IMR-90 (cell line): Measurements from ENCODE around the gene ZNF316. TPM values are rescaled to one million over a fixed set of nuclear protein-coding genes. Genes with fewer than 3 reads are reported as not detected.

Experiments used
- ATAC-seq: fragments of 200-7000 bp; cut with Tn5 transposase; 2 replicates; pipeline ENCODE4 v1.9.1; 2020; ENCODE audit warnings: low read depth, mild to moderate bottlenecking, moderate library complexity
- BruUV-seq: library from RNA; stranded (reverse); fragments of 400-500 nt; replicated peaks from 2 replicates; lab custom pipeline; 2021; lab: Mats Ljungman, UMichigan
- CTCF ChIA-PET: fragments of 300-600 bp; formaldehyde crosslinking; extraction: SDS; loops from one replicate; lab custom pipeline; 2021; ENCODE audit warnings: antibody characterized with exemption; lab: Yijun Ruan, JAX
- POLR2A ChIA-PET: fragments of 300-600 bp; sonication (Branson Sonifier 250); formaldehyde crosslinking; loops from one replicate; lab custom pipeline; 2022; ENCODE audit warnings: antibody characterized with exemption; ENCODE audit not compliant: unreplicated experiment; lab: Charles Lee
- DNase-seq: peaks from one replicate; pipeline ENCODE4 v3.0.0; 2013
- H2AFZ ChIP-seq: replicated peaks from 2 replicates; pipeline ENCODE3; 2013; ENCODE audit warnings: low read length, mild to moderate bottlenecking; ENCODE audit not compliant: poor library complexity
- H2AK5ac ChIP-seq: 2 replicates; pipeline ENCODE4 v1.6.1; 2013; ENCODE audit warnings: low read depth, low read length, inconsistent platforms
- H2AK9ac ChIP-seq: replicated peaks from 2 replicates; pipeline ENCODE3; 2013; ENCODE audit warnings: mild to moderate bottlenecking, low read depth, low read length, moderate library complexity; ENCODE audit not compliant: poor library complexity
- H2BK120ac ChIP-seq: 2 replicates; pipeline ENCODE4 v1.6.1; 2013; ENCODE audit warnings: low read depth, low read length, inconsistent platforms
- H2BK15ac ChIP-seq: 3 replicates; pipeline ENCODE4 v1.6.1; 2013; ENCODE audit warnings: low read depth, low read length, inconsistent platforms
- H2BK20ac ChIP-seq: 2 replicates; pipeline ENCODE4 v1.6.1; 2013; ENCODE audit warnings: low read depth, mild to moderate bottlenecking, inconsistent platforms, low read length, moderate library complexity
- H2BK5ac ChIP-seq: 2 replicates; pipeline ENCODE4 v1.6.1; 2013; ENCODE audit warnings: mild to moderate bottlenecking, low read depth, low read length, inconsistent platforms; ENCODE audit not compliant: poor library complexity, severe bottlenecking
- H3K14ac ChIP-seq: replicated peaks from 2 replicates; pipeline ENCODE4 v1.6.1; 2013; ENCODE audit warnings: low read depth, low read length, inconsistent platforms
- H3K18ac ChIP-seq: 2 replicates; pipeline ENCODE4 v1.6.1; 2013; ENCODE audit warnings: low read depth, low read length, control low read depth
- H3K23ac ChIP-seq: 2 replicates; pipeline ENCODE4 v1.6.1; 2013; ENCODE audit warnings: low read depth, low read length, inconsistent platforms
- H3K27ac ChIP-seq: 2 replicates; pipeline ENCODE4 v1.5.1; 2013; ENCODE audit warnings: mild to moderate bottlenecking, control low read depth, low read length; ENCODE audit not compliant: insufficient read depth
- H3K27me3 ChIP-seq: 2 replicates; pipeline ENCODE4 v1.6.1; 2013; ENCODE audit warnings: low read length; ENCODE audit not compliant: control insufficient read depth, insufficient read depth
- H3K36me3 ChIP-seq: 2 replicates; pipeline ENCODE4 v1.6.1; 2013; ENCODE audit warnings: low read length, mixed read lengths; ENCODE audit not compliant: control insufficient read depth, insufficient read depth
- H3K4ac ChIP-seq: 2 replicates; pipeline ENCODE4 v1.6.1; 2013; ENCODE audit warnings: low read depth, low read length, inconsistent platforms
- H3K4me1 ChIP-seq: 2 replicates; pipeline ENCODE4 v1.6.1; 2013; ENCODE audit warnings: low read length, mixed read lengths; ENCODE audit not compliant: control insufficient read depth, insufficient read depth
- H3K4me2 ChIP-seq: 2 replicates; pipeline ENCODE4 v1.6.1; 2013; ENCODE audit warnings: low read depth, mild to moderate bottlenecking, control low read depth, low read length, moderate library complexity
- H3K4me3 ChIP-seq: 2 replicates; pipeline ENCODE4 v1.5.1; 2013; ENCODE audit warnings: low read depth, mild to moderate bottlenecking, control low read depth, low read length, moderate library complexity; ENCODE audit not compliant: insufficient read depth
- H3K56ac ChIP-seq: 2 replicates; pipeline ENCODE4 v1.6.1; 2013; ENCODE audit warnings: low read length, inconsistent platforms; ENCODE audit not compliant: insufficient read depth; ENCODE audit errors: extremely low read depth
- H3K79me1 ChIP-seq, 2 experiments: 2 replicates each; pipeline ENCODE4 v1.6.1; 2013; ENCODE audit warnings: low read length in 2 of 2, inconsistent platforms in 1 of 2, low read depth in 1 of 2
- H3K9ac ChIP-seq: 2 replicates; pipeline ENCODE4 v1.6.1; 2013; ENCODE audit warnings: low read depth, low read length, control low read depth
- H3K9me1 ChIP-seq: 2 replicates; pipeline ENCODE4 v1.6.1; 2013; ENCODE audit warnings: low read length, inconsistent platforms; ENCODE audit not compliant: insufficient read depth
- H3K9me3 ChIP-seq: 2 replicates; pipeline ENCODE4 v1.6.1; 2013; ENCODE audit warnings: low read length; ENCODE audit not compliant: control insufficient read depth, insufficient read depth
- H4K20me1 ChIP-seq: 2 replicates; pipeline ENCODE4 v1.6.1; 2013; ENCODE audit warnings: low read length, inconsistent platforms; ENCODE audit not compliant: insufficient read depth
- H4K5ac ChIP-seq: 2 replicates; pipeline ENCODE4 v1.6.1; 2013; ENCODE audit warnings: mild to moderate bottlenecking, low read depth, low read length, control low read depth
- H4K8ac ChIP-seq, 2 experiments: 2 replicates each; pipeline ENCODE4 v1.6.1; 2013; ENCODE audit warnings: low read depth in 2 of 2, low read length in 2 of 2, control low read depth in 1 of 2, inconsistent platforms in 1 of 2
- H4K91ac ChIP-seq: 2 replicates; pipeline ENCODE4 v1.6.1; 2013; ENCODE audit warnings: low read depth, low read length, inconsistent platforms; ENCODE audit not compliant: insufficient read depth
- CEBPB ChIP-seq: IDR thresholded peaks from 2 replicates; pipeline ENCODE4 v1.6.1; 2012; ENCODE audit warnings: low read depth, low read length, improper control_type of control experiment
- ELK1 ChIP-seq: fragments of 150-350 bp; IDR thresholded peaks from 2 replicates; pipeline ENCODE4 v1.6.1; 2016; ENCODE audit warnings: low read depth, mild to moderate bottlenecking, low read length, moderate library complexity, borderline replicate concordance
- MAFK ChIP-seq: IDR thresholded peaks from 2 replicates; pipeline ENCODE4 v1.6.1; 2012; ENCODE audit warnings: low read depth, low read length, improper control_type of control experiment
- USF2 ChIP-seq: fragments of 150-350 bp; IDR thresholded peaks from 2 replicates; pipeline ENCODE4 v1.6.1; 2017; ENCODE audit warnings: mild to moderate bottlenecking, antibody characterized with exemption, low read length, low read depth
- WGBS, 2 experiments: methylation state at CpG; one replicate each; pipeline versions ENCODE4 v1.1.5 to v1.1.7; 2013; ENCODE audit warnings: missing lambda C conversion rate in 2 of 2; ENCODE audit not compliant: insufficient read length in 1 of 2; ENCODE audit errors: extremely low coverage in 2 of 2; 5-methylcytosine and 5-hydroxymethylcytosine counted together
- dilution Hi-C: fragments of 300-500 bp; cut with HindIII; formaldehyde crosslinking; loops from one replicate; pipeline ENCODE4 v1.14.3; 2018; ENCODE audit warnings: low sequenced_read_pairs; ENCODE audit not compliant: unreplicated experiment
- in situ Hi-C: fragments of 300-500 bp; cut with MboI; formaldehyde crosslinking; loops from 3 replicates; pipeline ENCODE4 v1.14.3; 2019; ENCODE audit warnings: low sequenced_read_pairs, inconsistent platforms, mixed read lengths
- intact Hi-C: fragments of 100-400 bp; cut with micrococcal nuclease; formaldehyde crosslinking; loops from 2 replicates; pipeline ENCODE4 v1.10.0; 2022
- polyA plus RNA-seq, 3 experiments: library from polyadenylated mRNA; depleted of rRNA; stranded (reverse); fragments of >200 nt; gene quantifications; 2 replicates each; pipeline ENCODE4 v1.2.3, GENCODE V29; 2012; ENCODE audit warnings: low replicate concordance in 1 of 3
- total RNA-seq: library from RNA; depleted of rRNA; stranded (reverse); fragments of >200 nt; gene quantifications from 2 replicates; pipeline ENCODE4 v1.2.3, GENCODE V29; 2012

ZNF316 gene
- total and polyA plus RNA-seq, 2 of the 4 experiments (the other 2 are of a cell fraction), result 3.2 to 7.2 TPM

- Histone ChIP-seq H3K23ac (peak overlapping the region; percentile 71), H3K18ac (no peak overlapping the region), H2AK9ac (peak overlapping the region; percentile 92), H4K5ac (0 out of 2 replicates have a peak overlapping the region, but pooled peaks have one; percentile 23), H3K9me3 (no peaks in the 10 kb centered on the region), H4K8ac (peak overlapping the region in 1 of 2 experiments; percentile 63; a peak in 2 of 4 replicates), H2AFZ (peak overlapping the region; percentile 99), H3K27me3 (no peaks in the 10 kb centered on the region), H3K4me2 (peak overlapping the region; percentile 95), H2BK120ac (no peak overlapping the region), H2BK15ac (no peak overlapping the region), H2AK5ac (no peak overlapping the region), H3K9me1 (no peaks in the 10 kb centered on the region; the same call in 1 of the 2 replicates), H3K4me3 (peak overlapping the region; percentile 98), H2BK20ac (no peak overlapping the region), H3K4me1 (peaks cover 3% of the 10 kb centered on the region; the same call in 1 of the 2 replicates), H3K27ac (peak overlapping the region; percentile 86), H3K36me3 (peaks cover 33% of the 10 kb centered on the region), H3K14ac (no peak overlapping the region; the same call in 1 of the 2 replicates), H3K9ac (peak overlapping the region; percentile 97), H3K79me1 (peaks cover 13 to 26% of the 10 kb centered on the region in 2 experiments; a peak in 3 of 4 replicates), H3K56ac (0 out of 2 replicates have a peak overlapping the region, but pooled peaks have one; percentile 38), H4K91ac (no peak overlapping the region), H2BK5ac (no peak overlapping the region), H4K20me1 (0 out of 2 replicates have a peak, but pooled peaks cover 5% of the 10 kb centered on the region), H3K4ac (peak overlapping the region; percentile 71; the same call in 1 of the 2 replicates)
- CTCF ChIA-PET, result interaction anchor here (0.8 to 1.2 kb wide), 3 partner anchors 13 to 75 kb away, joined by 3 to 4 read pairs (median 3); no protein-coding TSS in a partner anchor
- dilution Hi-C loops, result no loop called here
- WGBS, 2 experiments, result 0% methylated on average over 3 of the region's 10 CpGs; no CpG with 5 or more reads in 1 of the 2 experiments
- no peak for DNase-seq
- POLR2A ChIA-PET, result no interaction called here
- BruUV-seq, result no TSS peak
- in situ Hi-C loops, result no loop called here
- no peak for TF ChIP-seq MAFK
- TF ChIP-seq ELK1, result no peak
- TF ChIP-seq USF2, result no peak
- peak; percentile 37 for TF ChIP-seq CEBPB
- intact Hi-C loops, result no loop called here
- ATAC-seq, result peak; percentile 33
These were observed 46.4 kb upstream of the ZNF316 start for GRCh38 chr7:6590645-6591110.
